ENCODE measurements around the gene FGFR2.
"Not testable (repeated sequence)": the region's sequence is repeated elsewhere in the genome, so short reads cannot be mapped to it uniquely, and the experiment has no call there.

The FGFR2 gene

GRCh38 chr10:121520526-121520925 is 77.7 kb downstream of the FGFR2 start:
- DNase-seq, result not testable (repeated sequence)

GRCh38 chr10:121519901-121520493 is 78.2 kb downstream of the FGFR2 start:
- no peak for DNase-seq

GRCh38 chr10:121519411-121519810 is 78.8 kb downstream of the FGFR2 start:
- no peak for DNase-seq

GRCh38 chr10:121518333-121518732 is 79.9 kb downstream of the FGFR2 start:
- DNase-seq, result no peak

- no peak for DNase-seq
Measured at GRCh38 chr10:121516093-121516865, 82.0 kb downstream of the FGFR2 start.

- DNase-seq, result no peak
Measured at GRCh38 chr10:121514141-121514865, 83.9 kb downstream of the FGFR2 start.

GRCh38 chr10:121511943-121512342 is 86.3 kb downstream of the FGFR2 start:
- DNase-seq, result no peak

GRCh38 chr10:121511460-121511859 is 86.8 kb downstream of the FGFR2 start:
- DNase-seq, result no peak

GRCh38 chr10:121510201-121510771 is 88.0 kb downstream of the FGFR2 start:
- no peak for DNase-seq

GRCh38 chr10:121509796-121510195 is 88.4 kb downstream of the FGFR2 start:
- no peak for DNase-seq

GRCh38 chr10:121509112-121509511 is 89.1 kb downstream of the FGFR2 start:
- DNase-seq, result no peak

- no peak for DNase-seq
Measured at GRCh38 chr10:121503587-121504051, 94.6 kb downstream of the FGFR2 start.

- no peak for DNase-seq
Measured at GRCh38 chr10:121501796-121502195, 96.4 kb downstream of the FGFR2 start.

GRCh38 chr10:121500701-121501332 is 97.4 kb downstream of the FGFR2 start:
- DNase-seq, result no peak

- no peak for DNase-seq
Measured at GRCh38 chr10:121497513-121498470, 100.5 kb downstream of the FGFR2 start.

GRCh38 chr10:121495719-121496118 is 102.5 kb downstream of the FGFR2 start:
- DNase-seq, result no peak

GRCh38 chr10:121494296-121494695 is 103.9 kb downstream of the FGFR2 start:
- no peak for DNase-seq

- no peak for DNase-seq
Measured at GRCh38 chr10:121493521-121493920, 104.7 kb downstream of the FGFR2 start.

- DNase-seq, result no peak
Measured at GRCh38 chr10:121490871-121491519, 107.2 kb downstream of the FGFR2 start.

GRCh38 chr10:121485436-121486139 is 112.7 kb downstream of the FGFR2 start:
- no peak for DNase-seq

- no peak for DNase-seq
Measured at GRCh38 chr10:121484816-121485215, 113.4 kb downstream of the FGFR2 start.

Data from CD4-positive, alpha-beta T cell treated with Interleukin-4 for 1 hour (primary cell).